ENCODE data around the gene DNM3. TPM values are rescaled to one million over a fixed set of nuclear protein-coding genes. Genes with fewer than 3 reads are reported as not detected.

Gene DNM3
- total and polyA plus RNA-seq, 10 of the 15 experiments (the other 5 are each of a cell fraction or from before 2014, with no cell fraction given): 0.03 to 1.5 (median 0.08) TPM; not detected in 3

DNA sequence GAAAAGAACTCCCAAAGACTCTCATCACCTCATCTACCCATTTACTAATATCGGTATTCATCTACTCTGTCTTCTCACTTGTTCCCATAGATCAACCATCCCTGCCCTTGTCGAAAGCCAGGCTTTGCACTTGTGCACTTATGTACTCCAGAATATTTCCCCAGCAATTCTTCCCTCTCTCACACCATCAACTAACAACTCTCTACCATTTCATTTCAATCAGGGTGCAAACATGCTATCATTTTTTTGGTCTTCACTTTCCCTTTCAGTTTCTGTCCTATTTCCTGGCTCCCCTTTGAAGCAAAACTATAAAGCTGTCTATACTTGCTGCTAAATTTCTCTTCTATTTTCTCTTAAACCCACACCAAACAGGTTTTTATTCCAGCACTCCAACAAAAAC lies 585.9 kb downstream of the DNM3 start:
- 92% methylated on average over 2 of the region's 2 CpGs for WGBS (ENCODE audit: insufficient coverage, insufficient replicate concordance, low lambda C conversion rate, missing lambda C conversion rate)
- POLR2A ChIA-PET: no interaction called here
- no peaks in the 10 kb centered on the region for H3K36me3 ChIP-seq (ENCODE audit: control insufficient read depth in 2 of 2, insufficient read depth in 2 of 2, low read length in 1 of 2)
- FAIRE-seq: no peak
- no peak overlapping the region for H3K9ac ChIP-seq (ENCODE audit: control insufficient read depth, insufficient read depth, low read length)
- no peak for DNase-seq (ENCODE audit: low read depth, low spot score)
- intact Hi-C loops (cut with micrococcal nuclease; ENCODE audit: unreplicated experiment): loop anchor here (10.0 kb wide), 1 partner anchor 622 kb away; no protein-coding TSS in a partner anchor
- ATAC-seq: peak; percentile 58
- CTCF ChIA-PET: interaction anchor here (0.9 to 7.1 kb wide), 4 partner anchors 16 to 424 kb away, joined by 3 to 66 read pairs (median 6); no protein-coding TSS in a partner anchor
- H2AFZ ChIP-seq (ENCODE audit: control insufficient read depth, low read depth, low read length): peak overlapping the region; percentile 38
- RAD21 ChIA-PET (ENCODE audit: unreplicated experiment): interaction anchor here (1.2 to 1.8 kb wide), 3 partner anchors 11 to 28 kb away, joined by 3 to 8 read pairs (median 7); partner anchors contain the start of gene PIGC
- H3K4me3 ChIP-seq: no peak overlapping the region
- no peaks in the 10 kb centered on the region for H4K20me1 ChIP-seq (ENCODE audit: control insufficient read depth, insufficient read depth)
- no peaks in the 10 kb centered on the region; the same call in 2 of the 3 replicates for H3K9me3 ChIP-seq (replicated peaks; ENCODE audit: control insufficient read depth, insufficient read depth, low read length)
- no peaks in the 10 kb centered on the region for H3K79me2 ChIP-seq (ENCODE audit: control insufficient read depth, insufficient read depth, low read length)
- no peak overlapping the region for H3K4me2 ChIP-seq (ENCODE audit: control insufficient read depth, insufficient read depth)
- no peaks in the 10 kb centered on the region for H3K27me3 ChIP-seq (replicated peaks in 1 of 2; ENCODE audit: control insufficient read depth in 2 of 2, insufficient read depth in 2 of 2, low read length in 1 of 2)
- TF ChIP-seq, protein P1, sequence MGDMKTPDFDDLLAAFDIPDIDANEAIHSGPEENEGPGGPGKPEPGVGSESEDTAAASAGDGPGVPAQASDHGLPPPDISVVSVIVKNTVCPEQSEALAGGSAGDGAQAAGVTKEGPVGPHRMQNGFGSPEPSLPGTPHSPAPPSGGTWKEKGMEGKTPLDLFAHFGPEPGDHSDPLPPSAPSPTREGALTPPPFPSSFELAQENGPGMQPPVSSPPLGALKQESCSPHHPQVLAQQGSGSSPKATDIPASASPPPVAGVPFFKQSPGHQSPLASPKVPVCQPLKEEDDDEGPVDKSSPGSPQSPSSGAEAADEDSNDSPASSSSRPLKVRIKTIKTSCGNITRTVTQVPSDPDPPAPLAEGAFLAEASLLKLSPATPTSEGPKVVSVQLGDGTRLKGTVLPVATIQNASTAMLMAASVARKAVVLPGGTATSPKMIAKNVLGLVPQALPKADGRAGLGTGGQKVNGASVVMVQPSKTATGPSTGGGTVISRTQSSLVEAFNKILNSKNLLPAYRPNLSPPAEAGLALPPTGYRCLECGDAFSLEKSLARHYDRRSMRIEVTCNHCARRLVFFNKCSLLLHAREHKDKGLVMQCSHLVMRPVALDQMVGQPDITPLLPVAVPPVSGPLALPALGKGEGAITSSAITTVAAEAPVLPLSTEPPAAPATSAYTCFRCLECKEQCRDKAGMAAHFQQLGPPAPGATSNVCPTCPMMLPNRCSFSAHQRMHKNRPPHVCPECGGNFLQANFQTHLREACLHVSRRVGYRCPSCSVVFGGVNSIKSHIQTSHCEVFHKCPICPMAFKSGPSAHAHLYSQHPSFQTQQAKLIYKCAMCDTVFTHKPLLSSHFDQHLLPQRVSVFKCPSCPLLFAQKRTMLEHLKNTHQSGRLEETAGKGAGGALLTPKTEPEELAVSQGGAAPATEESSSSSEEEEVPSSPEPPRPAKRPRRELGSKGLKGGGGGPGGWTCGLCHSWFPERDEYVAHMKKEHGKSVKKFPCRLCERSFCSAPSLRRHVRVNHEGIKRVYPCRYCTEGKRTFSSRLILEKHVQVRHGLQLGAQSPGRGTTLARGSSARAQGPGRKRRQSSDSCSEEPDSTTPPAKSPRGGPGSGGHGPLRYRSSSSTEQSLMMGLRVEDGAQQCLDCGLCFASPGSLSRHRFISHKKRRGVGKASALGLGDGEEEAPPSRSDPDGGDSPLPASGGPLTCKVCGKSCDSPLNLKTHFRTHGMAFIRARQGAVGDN (IDR thresholded peaks at IDR 0.05): no peak
- TF ChIP-seq CHD1 (IDR thresholded peaks at IDR 0.05; ENCODE audit: low read depth, low read length) (no peak), CREM (IDR thresholded peaks at IDR 0.05; ENCODE audit: low read depth) (no peak), TBL1XR1 (IDR thresholded peaks at IDR 0.05; ENCODE audit: low read depth, low read length) (no peak), DPF2 (IDR thresholded peaks at IDR 0.05) (no peak)
- TF ChIP-seq, protein P2, sequence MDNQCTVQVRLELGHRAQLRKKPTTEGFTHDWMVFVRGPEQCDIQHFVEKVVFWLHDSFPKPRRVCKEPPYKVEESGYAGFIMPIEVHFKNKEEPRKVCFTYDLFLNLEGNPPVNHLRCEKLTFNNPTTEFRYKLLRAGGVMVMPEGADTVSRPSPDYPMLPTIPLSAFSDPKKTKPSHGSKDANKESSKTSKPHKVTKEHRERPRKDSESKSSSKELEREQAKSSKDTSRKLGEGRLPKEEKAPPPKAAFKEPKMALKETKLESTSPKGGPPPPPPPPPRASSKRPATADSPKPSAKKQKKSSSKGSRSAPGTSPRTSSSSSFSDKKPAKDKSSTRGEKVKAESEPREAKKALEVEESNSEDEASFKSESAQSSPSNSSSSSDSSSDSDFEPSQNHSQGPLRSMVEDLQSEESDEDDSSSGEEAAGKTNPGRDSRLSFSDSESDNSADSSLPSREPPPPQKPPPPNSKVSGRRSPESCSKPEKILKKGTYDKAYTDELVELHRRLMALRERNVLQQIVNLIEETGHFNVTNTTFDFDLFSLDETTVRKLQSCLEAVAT (IDR thresholded peaks at IDR 0.05): 0 out of 2 replicates have a peak, but pooled peaks have one; percentile 20
- TF ChIP-seq, protein P3, sequence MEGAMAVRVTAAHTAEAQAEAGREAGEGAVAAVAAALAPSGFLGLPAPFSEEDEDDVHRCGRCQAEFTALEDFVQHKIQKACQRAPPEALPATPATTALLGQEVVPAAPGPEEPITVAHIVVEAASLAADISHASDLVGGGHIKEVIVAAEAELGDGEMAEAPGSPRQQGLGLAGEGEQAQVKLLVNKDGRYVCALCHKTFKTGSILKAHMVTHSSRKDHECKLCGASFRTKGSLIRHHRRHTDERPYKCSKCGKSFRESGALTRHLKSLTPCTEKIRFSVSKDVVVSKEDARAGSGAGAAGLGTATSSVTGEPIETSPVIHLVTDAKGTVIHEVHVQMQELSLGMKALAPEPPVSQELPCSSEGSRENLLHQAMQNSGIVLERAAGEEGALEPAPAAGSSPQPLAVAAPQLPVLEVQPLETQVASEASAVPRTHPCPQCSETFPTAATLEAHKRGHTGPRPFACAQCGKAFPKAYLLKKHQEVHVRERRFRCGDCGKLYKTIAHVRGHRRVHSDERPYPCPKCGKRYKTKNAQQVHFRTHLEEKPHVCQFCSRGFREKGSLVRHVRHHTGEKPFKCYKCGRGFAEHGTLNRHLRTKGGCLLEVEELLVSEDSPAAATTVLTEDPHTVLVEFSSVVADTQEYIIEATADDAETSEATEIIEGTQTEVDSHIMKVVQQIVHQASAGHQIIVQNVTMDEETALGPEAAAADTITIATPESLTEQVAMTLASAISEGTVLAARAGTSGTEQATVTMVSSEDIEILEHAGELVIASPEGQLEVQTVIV (IDR thresholded peaks at IDR 0.05; ENCODE audit: borderline replicate concordance, partially characterized antibody): no peak
- TF ChIP-seq, protein P4, sequence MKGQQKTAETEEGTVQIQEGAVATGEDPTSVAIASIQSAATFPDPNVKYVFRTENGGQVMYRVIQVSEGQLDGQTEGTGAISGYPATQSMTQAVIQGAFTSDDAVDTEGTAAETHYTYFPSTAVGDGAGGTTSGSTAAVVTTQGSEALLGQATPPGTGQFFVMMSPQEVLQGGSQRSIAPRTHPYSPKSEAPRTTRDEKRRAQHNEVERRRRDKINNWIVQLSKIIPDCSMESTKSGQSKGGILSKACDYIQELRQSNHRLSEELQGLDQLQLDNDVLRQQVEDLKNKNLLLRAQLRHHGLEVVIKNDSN (IDR thresholded peaks at IDR 0.05; ENCODE audit: borderline replicate concordance, extremely low read length, insufficient read depth, low read depth, low read length): no peak
- TF ChIP-seq, protein P5, sequence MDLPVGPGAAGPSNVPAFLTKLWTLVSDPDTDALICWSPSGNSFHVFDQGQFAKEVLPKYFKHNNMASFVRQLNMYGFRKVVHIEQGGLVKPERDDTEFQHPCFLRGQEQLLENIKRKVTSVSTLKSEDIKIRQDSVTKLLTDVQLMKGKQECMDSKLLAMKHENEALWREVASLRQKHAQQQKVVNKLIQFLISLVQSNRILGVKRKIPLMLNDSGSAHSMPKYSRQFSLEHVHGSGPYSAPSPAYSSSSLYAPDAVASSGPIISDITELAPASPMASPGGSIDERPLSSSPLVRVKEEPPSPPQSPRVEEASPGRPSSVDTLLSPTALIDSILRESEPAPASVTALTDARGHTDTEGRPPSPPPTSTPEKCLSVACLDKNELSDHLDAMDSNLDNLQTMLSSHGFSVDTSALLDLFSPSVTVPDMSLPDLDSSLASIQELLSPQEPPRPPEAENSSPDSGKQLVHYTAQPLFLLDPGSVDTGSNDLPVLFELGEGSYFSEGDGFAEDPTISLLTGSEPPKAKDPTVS (IDR thresholded peaks at IDR 0.05; ENCODE audit: low read depth, low read length): no peak
- SMC1A ChIA-PET (ENCODE audit: uncharacterized antibody, unreplicated experiment): interaction anchor here (1.7 to 2.5 kb wide), 2 partner anchors 14 to 23 kb away, joined by 6 to 8 read pairs; no protein-coding TSS in a partner anchor
- no peak overlapping the region for H3K27ac ChIP-seq (ENCODE audit: control insufficient read depth, insufficient read depth)
- peaks cover 8% of the 10 kb centered on the region for H3K4me1 ChIP-seq (ENCODE audit: control insufficient read depth, insufficient read depth, low read length)
- in situ Hi-C loops (cut with MboI): loop anchor here (25.0 kb wide), 1 partner anchor 640 kb away; the partner anchor contains the start of gene METTL13
- BruUV-seq (replicated peaks): no TSS peak

Data from GM12878 (cell line).